ENCODE measurements around the gene GNB1.
A peak's percentile ranks its signal among the peaks of the same experiment; 100 is the strongest.
"Not testable (repeated sequence)": the region's sequence is repeated elsewhere in the genome, so short reads cannot be mapped to it uniquely, and the experiment has no call there.

Gene GNB1

GRCh38 chr1:1758692-1759455 is 132.0 kb downstream of the GNB1 start:
- DNase-seq, result no peak

- no peak for DNase-seq
These were observed 132.7 kb downstream of the GNB1 start for GRCh38 chr1:1758059-1758621.

- no peak for DNase-seq
These were observed 133.3 kb downstream of the GNB1 start for GRCh38 chr1:1757422-1758058.

- no peak for DNase-seq
These were observed 134.0 kb downstream of the GNB1 start for GRCh38 chr1:1756661-1757421.

- no peak for DNase-seq
These were observed 135.0 kb downstream of the GNB1 start for GRCh38 chr1:1755852-1756251.

- DNase-seq, result no peak
These were observed 135.5 kb downstream of the GNB1 start for GRCh38 chr1:1755426-1755825.

- no peak for DNase-seq
These were observed 136.7 kb downstream of the GNB1 start for GRCh38 chr1:1754051-1754815.

- no peak for DNase-seq
These were observed 137.3 kb downstream of the GNB1 start for GRCh38 chr1:1753607-1754005.

GRCh38 chr1:1752636-1753606 is 138.0 kb downstream of the GNB1 start:
- DNase-seq, result no peak

- no peak for DNase-seq
These were observed 138.7 kb downstream of the GNB1 start for GRCh38 chr1:1752190-1752589.

GRCh38 chr1:1749941-1750340 is 140.9 kb downstream of the GNB1 start:
- DNase-seq, result not testable (repeated sequence)

GRCh38 chr1:1748686-1749321 is 142.1 kb downstream of the GNB1 start:
- no peak for DNase-seq

GRCh38 chr1:1746566-1746909 is 144.3 kb downstream of the GNB1 start:
- DNase-seq, result not testable (repeated sequence)

- peak; percentile 76 for DNase-seq
These were observed 145.0 kb downstream of the GNB1 start for GRCh38 chr1:1745651-1746565.

- not testable (repeated sequence) for DNase-seq
These were observed 148.4 kb downstream of the GNB1 start for GRCh38 chr1:1742529-1742928.

GRCh38 chr1:1741013-1741412 is 149.9 kb downstream of the GNB1 start:
- not testable (repeated sequence) for DNase-seq

GRCh38 chr1:1738799-1739337 is 152.0 kb downstream of the GNB1 start:
- DNase-seq, result not testable (repeated sequence)

GRCh38 chr1:1737675-1738590 is 153.0 kb downstream of the GNB1 start:
- DNase-seq, result not testable (repeated sequence)

Measured in CD4-positive, alpha-beta T cell treated with Interleukin-6 for 4 hours (primary cell).